Stomach (tissue), 9 donors: ENCODE measurements around the gene OGFR. TPM values are rescaled to one million over a fixed set of nuclear protein-coding genes. Genes with fewer than 3 reads are reported as not detected.
A peak's percentile ranks its signal among the peaks of the same experiment; 100 is the strongest.

Source experiments
- DNase-seq, 2 donors: peaks; one replicate each; pipeline versions ENCODE4 v3.0.0 to v3.0.0-alpha.2; 2013 to 2019
- H3K27ac ChIP-seq, 5 donors: fragments of 200-600 bp in 4 of 5; sonication (generic) in 4 of 5; one replicate each; pipeline ENCODE4 v1.5.1; 2013 to 2019; ENCODE audit warnings: mild to moderate bottlenecking in 1 of 5, moderate library complexity in 1 of 5
- H3K27me3 ChIP-seq, 3 donors: fragments of 200-600 bp; sonication (generic); one replicate each; pipeline ENCODE4 v1.5.1; 2017 to 2019; ENCODE audit warnings: mixed run types in 1 of 3
- H3K36me3 ChIP-seq, 4 donors: fragments of 200-600 bp; sonication (generic); 1 replicate in 3 of 4; 2 replicates in 1 of 4; pipeline ENCODE4 v1.5.1; 2016 to 2019
- H3K4me1 ChIP-seq, 4 donors: fragments of 200-600 bp; sonication (generic); one replicate each; pipeline ENCODE4 v1.5.1; 2016 to 2019
- H3K4me3 ChIP-seq, 4 donors: fragments of 200-600 bp; sonication (generic) in 3 of 4; one replicate each; pipeline ENCODE4 v1.5.1; 2016 to 2019; ENCODE audit warnings: mild to moderate bottlenecking in 1 of 4
- H3K9me3 ChIP-seq, 4 donors: fragments of 200-600 bp; sonication (generic); one replicate each; pipeline ENCODE4 v1.5.1; 2016 to 2019
- EP300 ChIP-seq: sonication (generic); formaldehyde crosslinking; IDR thresholded peaks from one replicate; pipeline ENCODE4 v1.6.1; 2017; ENCODE audit warnings: antibody characterized with exemption
- POLR2A ChIP-seq, 4 donors: fragments of 450-650 bp; IDR thresholded peaks; one replicate each; pipeline ENCODE4 v1.6.1; 2016; ENCODE audit warnings: antibody characterized with exemption in 4 of 4, control low read depth in 2 of 4, mild to moderate bottlenecking in 1 of 4, moderate library complexity in 1 of 4
- POLR2AphosphoS5 ChIP-seq, 3 donors: sonication (generic); formaldehyde crosslinking; IDR thresholded peaks; one replicate each; pipeline ENCODE4 v1.6.1; 2016; ENCODE audit warnings: antibody characterized with exemption in 3 of 3
- WGBS, 5 donors: extraction: QIAGEN DNeasy Blood & Tissue Kit in 3 of 5; methylation state at CpG; one replicate each; pipeline versions ENCODE4 v1.1.5 to v1.1.7; 2013 to 2018; 5-methylcytosine and 5-hydroxymethylcytosine counted together
- intact Hi-C: fragments of 100-400 bp; cut with DNase I; formaldehyde crosslinking; loops from one replicate; pipeline ENCODE4 v1.15.1; 2023; ENCODE audit warnings: low total_unique reads
- polyA plus RNA-seq, 3 donors: library from polyadenylated mRNA; stranded (reverse); fragments of 200-250 nt; gene quantifications; one replicate each; pipeline ENCODE4 v1.2.3, GENCODE V29; 2013
- total RNA-seq, 5 donors: library from RNA; depleted of rRNA; stranded (reverse); fragments of >200 nt; gene quantifications; one replicate each; pipeline versions ENCODE4 v1.1.0 to v1.2.3, GENCODE V29; 2014 to 2016
- TF ChIP-seq, protein P1 (sequence below), 7 experiments: fragments of 450-650 bp in 4 of 7; fragments of 200-600 bp in 3 of 7; sonication (generic) in 3 of 7; IDR thresholded peaks; one replicate each; pipeline ENCODE4 v1.5.1; 2016 to 2019; ENCODE audit warnings: antibody characterized with exemption in 7 of 7, control low read depth in 2 of 7, mild to moderate bottlenecking in 1 of 7
- donor health status: healthy with polysubstance abuse.
- donor health status: Bipolar disorder and iron deficiency.
- donor health status: healthy.

OGFR gene
- total and polyA plus RNA-seq, 8 donors, result 20.1 to 75.3 (median 42.3) TPM

DNA sequence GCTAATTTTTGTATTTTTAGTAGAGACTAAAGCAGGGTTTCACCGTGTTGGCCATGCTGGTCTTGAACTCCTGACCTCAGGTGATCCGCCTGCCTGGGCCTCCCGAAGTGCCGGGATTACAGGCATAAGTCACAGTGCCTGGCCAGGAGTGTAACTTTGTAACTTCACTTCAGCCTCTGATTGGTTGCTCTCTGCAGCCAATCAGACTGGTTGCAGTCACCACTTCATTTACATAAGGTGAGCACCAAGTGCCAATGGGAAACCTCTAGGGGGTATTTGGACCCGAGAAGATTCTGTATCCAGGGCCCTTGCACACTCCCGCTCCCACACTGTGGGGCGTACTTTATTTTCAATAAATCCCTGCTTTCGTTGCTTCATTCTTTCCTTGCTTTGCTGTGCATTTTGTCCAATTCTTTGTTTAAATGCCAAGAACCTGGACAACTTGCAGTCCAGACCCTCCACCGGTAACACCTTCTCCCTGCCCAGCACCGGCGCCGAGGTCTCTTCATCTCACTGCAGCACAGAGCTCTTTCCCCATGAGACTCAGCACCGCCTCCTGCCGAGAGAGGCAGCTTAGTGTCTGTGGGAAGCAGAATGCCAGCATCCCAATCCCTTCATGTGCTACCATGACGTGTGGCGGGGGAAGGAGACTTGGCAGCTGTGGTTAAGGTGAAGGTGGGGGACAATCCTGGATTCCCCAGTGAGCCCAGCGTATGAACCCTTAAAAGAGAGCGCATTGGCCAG is 22.3 kb upstream of the OGFR start:
- Histone ChIP-seq H3K27me3 (peaks cover 0 to 26% (median 0%) of the 10 kb centered on the region in 3 donors), H3K36me3 (no peaks in the 10 kb centered on the region), H3K9me3 (no peaks in the 10 kb centered on the region), H3K4me3 (no peak overlapping the region), H3K4me1 (peaks cover 0 to 7% (median 0%) of the 10 kb centered on the region in 4 donors), H3K27ac (no peak overlapping the region)
- TF ChIP-seq POLR2AphosphoS5 (IDR thresholded peaks at IDR 0.05) (no peak), EP300 (no peak)
- TF ChIP-seq, protein P1, sequence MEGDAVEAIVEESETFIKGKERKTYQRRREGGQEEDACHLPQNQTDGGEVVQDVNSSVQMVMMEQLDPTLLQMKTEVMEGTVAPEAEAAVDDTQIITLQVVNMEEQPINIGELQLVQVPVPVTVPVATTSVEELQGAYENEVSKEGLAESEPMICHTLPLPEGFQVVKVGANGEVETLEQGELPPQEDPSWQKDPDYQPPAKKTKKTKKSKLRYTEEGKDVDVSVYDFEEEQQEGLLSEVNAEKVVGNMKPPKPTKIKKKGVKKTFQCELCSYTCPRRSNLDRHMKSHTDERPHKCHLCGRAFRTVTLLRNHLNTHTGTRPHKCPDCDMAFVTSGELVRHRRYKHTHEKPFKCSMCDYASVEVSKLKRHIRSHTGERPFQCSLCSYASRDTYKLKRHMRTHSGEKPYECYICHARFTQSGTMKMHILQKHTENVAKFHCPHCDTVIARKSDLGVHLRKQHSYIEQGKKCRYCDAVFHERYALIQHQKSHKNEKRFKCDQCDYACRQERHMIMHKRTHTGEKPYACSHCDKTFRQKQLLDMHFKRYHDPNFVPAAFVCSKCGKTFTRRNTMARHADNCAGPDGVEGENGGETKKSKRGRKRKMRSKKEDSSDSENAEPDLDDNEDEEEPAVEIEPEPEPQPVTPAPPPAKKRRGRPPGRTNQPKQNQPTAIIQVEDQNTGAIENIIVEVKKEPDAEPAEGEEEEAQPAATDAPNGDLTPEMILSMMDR (IDR thresholded peaks at IDR 0.05), result no peak
- intact Hi-C loops, result loop anchor here (10.0 kb wide), 1 partner anchor 288 kb away; no protein-coding TSS in a partner anchor
- 82 to 88% (median 83%) methylated on average over 18 of the region's 18 CpGs for WGBS, 5 donors
- no peak for DNase-seq

DNA sequence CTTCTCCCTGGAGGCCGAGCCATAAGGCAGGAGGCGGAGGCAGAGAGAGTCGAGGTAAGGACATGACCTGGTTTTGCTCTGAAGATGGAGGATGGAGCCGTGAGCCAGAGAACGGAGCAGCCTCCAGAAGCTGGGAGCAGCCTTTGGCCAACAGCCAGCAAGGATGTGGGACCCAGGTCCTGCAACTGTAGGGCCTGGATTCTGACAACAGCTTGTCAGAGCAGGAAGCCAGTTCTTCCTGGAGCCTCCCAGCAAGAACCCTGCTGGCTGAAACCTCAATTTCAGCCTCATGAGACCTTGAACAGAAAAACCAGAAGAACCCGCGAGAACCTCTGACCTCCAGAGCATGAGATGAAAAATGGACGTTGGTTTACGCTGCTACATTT is 21.7 kb upstream of the OGFR start:
- TF ChIP-seq, protein P1 (IDR thresholded peaks at IDR 0.05), result no peak
- no peak for TF ChIP-seq POLR2AphosphoS5 (IDR thresholded peaks at IDR 0.05)
- no peak for TF ChIP-seq EP300
- TF ChIP-seq POLR2A (IDR thresholded peaks at IDR 0.05), result no peak
- Histone ChIP-seq H3K4me1 (peaks cover 0 to 7% (median 0%) of the 10 kb centered on the region in 4 donors), H3K4me3 (no peak overlapping the region), H3K36me3 (no peaks in the 10 kb centered on the region), H3K27me3 (peaks cover 0 to 26% (median 0%) of the 10 kb centered on the region in 3 donors), H3K9me3 (no peaks in the 10 kb centered on the region), H3K27ac (no peak overlapping the region)
- no peak for DNase-seq
- intact Hi-C loops, result loop anchor here (10.0 kb wide), 1 partner anchor 288 kb away; no protein-coding TSS in a partner anchor
- 49 to 62% (median 59%) methylated on average over 9 of the region's 9 CpGs for WGBS, 5 donors

DNA sequence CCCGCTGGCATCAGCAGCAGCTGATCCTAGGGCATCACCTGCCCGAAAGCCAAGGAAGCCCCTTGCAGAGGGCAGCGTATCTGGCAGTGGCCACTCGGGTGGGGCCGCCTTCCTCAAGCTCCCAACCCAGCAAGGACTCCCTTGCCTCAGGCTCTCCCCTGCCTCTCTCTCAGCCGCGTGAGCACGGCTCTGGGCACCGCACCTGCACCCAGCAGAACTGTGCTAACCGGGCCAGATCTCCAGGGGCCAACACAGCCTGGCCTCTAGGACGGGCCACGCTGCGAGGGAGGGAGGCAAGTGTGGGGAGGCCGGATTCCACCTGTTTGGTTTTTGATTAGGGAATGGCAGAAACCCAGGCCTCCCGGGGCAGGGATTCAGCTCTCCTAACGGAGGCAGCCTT is 20.1 kb upstream of the OGFR start:
- WGBS, 5 donors, result 51 to 71% (median 62%) methylated on average over 6 to 16 of the region's 16 CpGs
- Histone ChIP-seq H3K9me3 (no peaks in the 10 kb centered on the region), H3K36me3 (no peaks in the 10 kb centered on the region), H3K4me3 (no peak overlapping the region), H3K27ac (no peak overlapping the region), H3K27me3 (peaks cover 0 to 14% (median 0%) of the 10 kb centered on the region in 3 donors), H3K4me1 (peaks cover 0 to 7% (median 0%) of the 10 kb centered on the region in 4 donors)
- intact Hi-C loops, result loop anchor here (10.0 kb wide), 1 partner anchor 290 kb away; no protein-coding TSS in a partner anchor
- TF ChIP-seq EP300 (no peak), POLR2AphosphoS5 (IDR thresholded peaks at IDR 0.05) (no peak), POLR2A (IDR thresholded peaks at IDR 0.05) (no peak)
- TF ChIP-seq, protein P1 (IDR thresholded peaks at IDR 0.05), result no peak
- DNase-seq, result no peak

DNA sequence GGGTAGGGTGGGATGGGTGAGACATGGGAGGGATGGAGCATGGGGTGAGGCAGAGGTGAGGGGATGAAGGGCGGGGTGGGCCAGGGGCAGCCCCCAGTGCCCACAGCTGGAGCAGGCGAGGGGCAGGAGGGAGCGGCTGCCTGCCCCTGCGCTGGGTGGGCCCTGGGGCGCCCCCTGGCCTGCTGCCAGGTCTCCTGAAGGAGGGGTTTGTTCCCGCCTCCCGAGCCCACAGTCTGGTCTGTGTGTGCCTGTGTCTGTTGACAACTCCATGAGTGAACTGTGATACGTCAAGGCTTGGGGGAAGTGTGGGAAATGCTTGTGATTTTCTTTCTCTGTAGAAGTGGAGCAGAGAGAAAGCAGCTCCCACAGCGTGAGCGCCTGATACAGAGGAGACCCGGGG is 19.2 kb upstream of the OGFR start:
- DNase-seq, result peak in 1 of 2 donors; percentile 77
- WGBS, 5 donors, result 44 to 79% (median 52%) methylated on average over 7 to 11 of the region's 11 CpGs

More for the DNA sequence above, 19.2 kb upstream of the OGFR start:
- Histone ChIP-seq H3K9me3 (no peaks in the 10 kb centered on the region), H3K36me3 (no peaks in the 10 kb centered on the region), H3K4me1 (peaks cover 0 to 7% (median 0%) of the 10 kb centered on the region in 4 donors), H3K27me3 (peaks cover 0 to 7% (median 0%) of the 10 kb centered on the region in 3 donors), H3K27ac (no peak overlapping the region), H3K4me3 (no peak overlapping the region)
- intact Hi-C loops, result loop anchor here (5.0 to 10.0 kb wide), 2 partner anchors 113 to 291 kb away; no protein-coding TSS in a partner anchor
- TF ChIP-seq EP300, result no peak
- no peak for TF ChIP-seq POLR2AphosphoS5 (IDR thresholded peaks at IDR 0.05)
- TF ChIP-seq POLR2A (IDR thresholded peaks at IDR 0.05), result no peak
- TF ChIP-seq, protein P1 (IDR thresholded peaks at IDR 0.05), result no peak
